ENCODE results near the gene CCDC117.
A peak's percentile ranks its signal among the peaks of the same experiment; 100 is the strongest.

Gene CCDC117

DNA sequence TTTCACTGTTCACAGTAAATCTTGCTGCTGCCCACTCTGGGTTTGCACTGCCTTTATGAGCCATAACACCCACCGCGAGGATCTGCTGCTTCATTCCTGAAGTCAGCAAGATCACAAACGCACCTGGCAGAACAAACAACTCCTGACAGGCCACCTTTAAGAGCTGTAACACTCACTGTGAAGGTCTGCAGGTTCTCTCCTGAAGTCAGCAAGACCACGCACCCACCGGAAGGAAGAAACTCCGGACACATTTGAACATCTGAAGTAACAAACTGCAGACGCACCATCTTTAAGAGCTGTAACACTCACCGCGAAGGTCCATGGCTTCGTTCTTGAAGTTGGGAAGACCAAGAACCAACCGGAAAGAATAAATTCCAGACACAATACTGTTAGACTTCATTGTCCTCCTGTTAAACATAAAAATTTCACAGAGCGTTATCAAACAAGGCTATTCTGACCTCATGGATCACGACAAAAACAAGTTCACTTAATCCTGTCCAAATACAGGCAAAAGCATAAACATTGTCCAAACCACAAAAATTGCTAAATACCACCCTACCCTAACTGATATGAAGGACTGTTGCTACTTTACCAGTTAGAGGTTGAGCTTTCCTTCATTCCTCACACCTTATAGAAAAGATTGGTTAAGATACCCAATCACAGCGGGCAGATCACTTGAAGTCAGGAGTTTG, 3.0 kb upstream of the CCDC117 start:
- peaks cover 12% of the 10 kb centered on the region for H3K4me1 ChIP-seq
- TF ChIP-seq Cebpa-rat (IDR thresholded peaks at IDR 0.05), result no peak
- no peak overlapping the region for H3K27ac ChIP-seq

DNA sequence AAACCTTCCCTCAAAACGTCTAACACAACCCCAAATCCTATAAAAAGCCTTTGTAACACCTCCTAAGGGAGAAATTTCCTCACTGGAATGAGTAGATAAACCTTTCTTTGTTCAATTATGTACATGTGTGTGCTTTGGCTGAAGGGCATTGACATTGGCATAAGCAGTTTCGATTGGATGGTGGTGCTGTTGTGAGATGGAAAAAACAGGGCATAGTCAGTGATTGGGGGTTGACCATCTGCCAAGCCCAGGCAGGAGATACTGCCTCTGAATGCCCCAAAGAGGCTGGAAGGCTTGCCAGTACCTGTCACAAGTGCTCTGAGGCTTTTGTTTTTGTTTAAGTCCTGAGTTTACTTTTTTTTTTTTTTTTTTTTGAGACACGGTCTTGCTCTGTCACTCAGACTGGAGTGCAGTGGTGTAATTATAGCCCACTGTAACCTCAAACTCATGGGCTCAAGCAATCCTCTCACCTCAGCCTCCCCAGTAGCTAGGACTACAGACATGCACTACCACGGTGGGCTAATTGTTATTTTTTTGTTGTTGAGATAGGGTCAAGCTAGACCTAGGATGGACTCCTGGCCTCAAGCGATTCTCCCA, 1.2 kb upstream of the CCDC117 start:
- Histone ChIP-seq H4K20me1 (peaks cover 19% of the 10 kb centered on the region; the same call in 1 of the 2 replicates), H3K27ac (no peak overlapping the region), H3K4me2 (no peak overlapping the region), H3K27me3 (no peaks in the 10 kb centered on the region), H3K4me3 (no peak overlapping the region), H3K4me1 (peaks cover 17% of the 10 kb centered on the region), H3K9me3 (peaks cover 9% of the 10 kb centered on the region), H3K9ac (no peak overlapping the region), H3K36me3 (peaks cover 21% of the 10 kb centered on the region)
- TF ChIP-seq Cebpa-rat (IDR thresholded peaks at IDR 0.05), result no peak

More for the DNA sequence above, 3.0 kb upstream of the CCDC117 start:
- peaks cover 4% of the 10 kb centered on the region for H3K36me3 ChIP-seq
- no peak overlapping the region for H3K4me3 ChIP-seq
- H4K20me1 ChIP-seq, result peaks cover 14% of the 10 kb centered on the region; the same call in 1 of the 2 replicates
- peaks cover 9% of the 10 kb centered on the region for H3K9me3 ChIP-seq
- no peaks in the 10 kb centered on the region for H3K27me3 ChIP-seq
- H3K4me2 ChIP-seq, result no peak overlapping the region
- no peak overlapping the region for H3K9ac ChIP-seq

DNA sequence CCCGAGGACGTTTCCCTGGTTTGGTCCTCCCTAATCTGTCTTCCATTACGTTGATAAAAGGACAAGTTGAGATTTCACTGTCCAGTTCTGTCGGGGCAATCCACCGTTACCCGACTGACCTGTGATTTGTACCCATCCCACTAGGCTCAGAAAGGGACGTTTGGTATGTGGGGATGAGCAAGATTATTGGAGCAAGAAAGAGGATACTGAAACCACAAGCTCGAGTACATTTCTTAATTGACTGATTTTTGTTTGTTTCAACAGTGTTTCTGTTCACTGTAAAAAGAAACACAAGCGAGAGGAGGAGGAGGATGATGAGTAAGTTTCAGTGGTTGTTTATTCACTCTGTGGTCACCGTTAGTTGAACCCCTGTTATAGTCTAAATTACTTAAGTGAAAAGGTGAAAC, 969 bp downstream of the CCDC117 start:
- Histone ChIP-seq H3K4me1 (peaks cover 17% of the 10 kb centered on the region), H3K4me3 (peak overlapping the region; percentile 81), H3K9ac (peak overlapping the region; percentile 93), H3K9me3 (peaks cover 9% of the 10 kb centered on the region), H3K4me2 (peak overlapping the region; percentile 85), H4K20me1 (peaks cover 35% of the 10 kb centered on the region), H3K27me3 (no peaks in the 10 kb centered on the region), H3K27ac (peak overlapping the region; percentile 95), H3K36me3 (peaks cover 43% of the 10 kb centered on the region)
- TF ChIP-seq Cebpa-rat (IDR thresholded peaks at IDR 0.05), result no peak

DNA sequence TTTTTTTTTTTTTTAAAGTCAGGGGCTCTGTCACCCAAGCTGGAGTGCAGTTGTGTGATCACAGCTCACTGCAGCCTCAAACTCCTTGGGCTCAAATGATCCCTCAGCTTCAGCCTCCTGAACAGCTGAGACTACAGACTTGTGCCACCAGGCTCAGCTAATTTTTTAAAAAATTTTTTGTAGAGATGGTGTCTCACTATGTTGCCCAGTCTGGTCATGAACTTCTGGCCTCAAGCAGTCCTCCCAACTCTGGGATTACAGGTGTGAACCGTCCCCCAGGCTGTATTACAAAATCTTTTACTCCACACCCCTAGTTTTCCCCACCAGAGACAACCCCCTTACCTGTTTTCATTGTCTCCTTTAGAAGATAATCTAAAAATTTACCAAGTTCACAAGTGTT, 1.9 kb downstream of the CCDC117 start:
- peaks cover 44% of the 10 kb centered on the region for H4K20me1 ChIP-seq
- peaks cover 2% of the 10 kb centered on the region; the same call in 1 of the 2 replicates for H3K9me3 ChIP-seq
- 0 out of 2 replicates have a peak overlapping the region, but pooled peaks have one; percentile 18 for H3K27ac ChIP-seq
- peaks cover 52% of the 10 kb centered on the region for H3K36me3 ChIP-seq
- H3K27me3 ChIP-seq, result no peaks in the 10 kb centered on the region
- peak overlapping the region; percentile 93; the same call in 1 of the 2 replicates for H3K9ac ChIP-seq
- H3K4me1 ChIP-seq, result peaks cover 17% of the 10 kb centered on the region
- H3K4me3 ChIP-seq, result no peak overlapping the region
- H3K4me2 ChIP-seq, result peak overlapping the region; percentile 85
- no peak for TF ChIP-seq Cebpa-rat (IDR thresholded peaks at IDR 0.05)

DNA sequence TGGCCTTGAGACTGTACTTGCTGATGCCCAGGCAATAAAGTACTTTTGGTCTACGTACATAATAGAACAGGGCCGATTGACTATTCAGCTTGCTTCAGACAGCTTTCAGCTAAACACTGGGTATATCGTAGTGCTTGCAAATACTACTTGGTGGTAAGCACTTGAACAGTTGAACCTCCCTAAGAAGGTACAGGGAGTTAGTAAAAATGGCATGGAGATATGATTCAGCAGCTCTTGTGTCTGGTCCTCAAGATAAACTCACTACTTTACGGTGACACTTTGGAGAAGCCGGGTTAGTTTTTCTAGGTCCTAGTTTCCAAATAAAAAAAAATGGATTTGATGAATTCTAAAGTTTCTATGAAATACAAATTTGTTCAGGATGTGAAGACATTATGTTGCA, 7.3 kb downstream of the CCDC117 start:
- Histone ChIP-seq H3K27me3 (no peaks in the 10 kb centered on the region), H3K4me3 (no peak overlapping the region), H3K9ac (no peak overlapping the region), H3K36me3 (peaks cover 97% of the 10 kb centered on the region), H3K4me2 (no peak overlapping the region), H3K4me1 (peaks cover 3% of the 10 kb centered on the region), H4K20me1 (peaks cover 46% of the 10 kb centered on the region), H3K9me3 (no peaks in the 10 kb centered on the region), H3K27ac (no peak overlapping the region)
- no peak for TF ChIP-seq Cebpa-rat (IDR thresholded peaks at IDR 0.05)

DNA sequence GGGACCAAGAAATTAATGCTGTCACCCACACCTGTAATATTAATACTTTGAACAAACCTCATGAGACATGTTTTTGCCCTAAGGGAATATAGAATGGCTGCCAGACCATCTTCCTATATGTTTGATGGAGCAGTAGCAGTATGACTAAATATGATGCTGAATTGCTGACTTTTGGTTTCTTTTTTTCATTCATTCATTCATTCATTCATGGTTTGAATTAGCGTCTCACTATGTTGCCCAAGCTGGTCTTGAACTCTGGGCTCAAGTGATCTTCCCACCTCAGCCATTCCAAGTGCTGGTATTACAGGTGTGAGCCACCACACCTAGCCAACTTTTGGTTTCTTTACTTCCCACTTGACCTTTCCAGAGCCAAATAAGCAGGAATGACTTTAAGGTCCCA, 7.8 kb downstream of the CCDC117 start:
- Histone ChIP-seq H3K4me2 (no peak overlapping the region), H4K20me1 (peaks cover 42% of the 10 kb centered on the region), H3K36me3 (peaks cover 97% of the 10 kb centered on the region), H3K27ac (no peak overlapping the region), H3K4me1 (no peaks in the 10 kb centered on the region), H3K4me3 (no peak overlapping the region), H3K27me3 (no peaks in the 10 kb centered on the region), H3K9me3 (no peaks in the 10 kb centered on the region), H3K9ac (no peak overlapping the region)
- no peak for TF ChIP-seq Cebpa-rat (IDR thresholded peaks at IDR 0.05)

DNA sequence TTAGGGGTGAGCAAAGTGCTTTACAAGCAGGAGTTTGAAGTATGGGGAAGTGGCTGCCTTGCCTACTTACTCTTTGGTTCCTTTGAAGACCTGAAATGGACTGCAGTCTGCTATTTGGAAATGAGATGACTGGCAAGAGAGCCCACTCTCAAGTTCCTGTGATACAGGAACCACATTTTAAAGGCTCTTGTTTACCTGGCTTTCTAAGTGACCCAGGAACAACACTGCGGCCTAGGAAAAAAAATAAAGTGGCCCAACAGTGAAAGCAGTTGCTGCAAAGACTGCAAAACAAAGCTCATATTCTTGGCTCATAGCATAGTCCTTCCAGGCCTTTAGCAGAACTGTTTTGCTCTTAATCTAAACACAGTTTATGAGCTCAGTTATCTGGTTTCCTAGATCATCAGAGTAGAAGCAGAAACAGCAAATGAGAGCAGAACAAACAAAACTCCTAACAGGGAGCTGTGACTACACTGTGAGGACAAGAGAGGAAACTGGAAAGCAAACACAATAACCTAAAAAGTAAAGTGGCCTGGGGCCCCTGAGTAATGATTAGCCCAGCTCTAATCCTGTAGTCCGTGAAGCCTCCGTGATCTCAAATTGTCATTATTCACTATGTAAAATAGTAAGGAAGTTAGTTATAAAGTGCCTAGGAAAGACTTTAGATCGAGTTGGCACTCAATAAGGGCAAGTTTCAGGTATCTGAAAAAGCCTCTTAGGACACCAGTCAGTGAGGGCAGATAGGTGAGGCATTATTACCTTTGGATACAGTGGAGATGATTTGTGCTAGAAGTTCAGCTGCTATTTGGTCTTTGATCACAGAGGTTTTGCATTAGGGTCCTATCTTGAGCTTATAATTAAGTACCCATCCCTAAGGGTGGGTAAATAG, 11.5 kb downstream of the CCDC117 start:
- no peak overlapping the region for H3K4me2 ChIP-seq
- H3K36me3 ChIP-seq, result peaks cover 84% of the 10 kb centered on the region
- H3K27ac ChIP-seq, result 0 out of 2 replicates have a peak overlapping the region, but pooled peaks have one; percentile 4
- no peak for TF ChIP-seq Cebpa-rat (IDR thresholded peaks at IDR 0.05)
- peaks cover 25% of the 10 kb centered on the region for H4K20me1 ChIP-seq
- H3K27me3 ChIP-seq, result no peaks in the 10 kb centered on the region
- no peak overlapping the region for H3K4me3 ChIP-seq
- H3K4me1 ChIP-seq, result peaks cover 18% of the 10 kb centered on the region
- H3K9me3 ChIP-seq, result no peaks in the 10 kb centered on the region
- no peak overlapping the region for H3K9ac ChIP-seq

DNA sequence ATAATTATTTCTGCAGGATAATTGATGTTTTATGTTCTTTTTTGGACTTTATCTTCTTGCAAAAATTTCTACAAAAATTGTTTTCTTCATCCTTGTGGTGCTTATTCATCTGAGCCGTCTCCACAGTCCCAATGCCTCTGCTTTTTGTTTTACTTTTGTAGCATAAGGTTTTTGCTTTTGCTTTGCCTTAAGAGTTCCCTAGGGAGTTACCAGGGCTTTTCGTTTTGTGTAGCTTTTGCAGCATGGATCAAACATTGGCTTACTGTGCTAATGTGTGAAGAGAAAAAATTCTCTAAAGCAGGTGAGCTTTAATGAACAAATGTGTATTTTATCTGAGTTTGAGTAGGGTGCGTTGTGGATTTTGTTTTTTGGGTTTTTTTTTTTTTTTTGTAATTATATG, 16.1 kb downstream of the CCDC117 start:
- Histone ChIP-seq H3K9me3 (no peaks in the 10 kb centered on the region), H3K36me3 (peaks cover 48% of the 10 kb centered on the region), H3K27ac (no peak overlapping the region), H3K4me3 (no peak overlapping the region), H3K27me3 (no peaks in the 10 kb centered on the region), H3K4me2 (peak overlapping the region; percentile 90), H3K4me1 (peaks cover 64% of the 10 kb centered on the region), H3K9ac (peak overlapping the region; percentile 12; the same call in 1 of the 2 replicates), H4K20me1 (peaks cover 20% of the 10 kb centered on the region)
- no peak for TF ChIP-seq Cebpa-rat (IDR thresholded peaks at IDR 0.05)

DNA sequence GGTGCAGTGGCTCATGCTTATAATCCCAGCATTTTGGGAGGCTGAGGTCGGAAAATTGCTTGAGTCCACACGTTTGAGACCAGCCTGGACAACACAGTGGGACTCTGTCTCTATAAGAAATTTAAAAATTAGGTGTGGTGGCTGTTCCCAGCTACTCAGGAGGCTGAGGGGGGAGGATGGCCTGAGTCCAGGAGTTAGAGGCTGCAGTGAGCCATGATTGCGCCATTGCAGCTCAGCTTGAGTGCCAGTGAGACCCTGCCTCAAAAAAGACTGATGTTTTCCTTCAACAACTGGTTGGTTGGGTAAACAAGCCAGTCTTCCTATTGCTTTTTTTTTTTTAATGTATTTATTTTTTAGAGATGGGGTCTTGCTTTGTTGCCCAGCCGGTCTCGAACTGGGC, 18.6 kb downstream of the CCDC117 start:
- no peaks in the 10 kb centered on the region for H3K27me3 ChIP-seq
- H3K4me1 ChIP-seq, result peaks cover 89% of the 10 kb centered on the region
- peak; percentile 19; the same call in 1 of the 2 replicates for TF ChIP-seq Cebpa-rat (IDR thresholded peaks at IDR 0.05)
- peak overlapping the region; percentile 80 for H3K27ac ChIP-seq
- peak overlapping the region; percentile 56; the same call in 1 of the 2 replicates for H3K9ac ChIP-seq
- peak overlapping the region; percentile 90 for H3K4me2 ChIP-seq
- peaks cover 45% of the 10 kb centered on the region for H4K20me1 ChIP-seq
- no peaks in the 10 kb centered on the region for H3K9me3 ChIP-seq
- peaks cover 48% of the 10 kb centered on the region for H3K36me3 ChIP-seq
- H3K4me3 ChIP-seq, result no peak overlapping the region

All from BLaER1 (cell line).